ENCODE measurements around the gene RBM47.

The RBM47 gene

DNA sequence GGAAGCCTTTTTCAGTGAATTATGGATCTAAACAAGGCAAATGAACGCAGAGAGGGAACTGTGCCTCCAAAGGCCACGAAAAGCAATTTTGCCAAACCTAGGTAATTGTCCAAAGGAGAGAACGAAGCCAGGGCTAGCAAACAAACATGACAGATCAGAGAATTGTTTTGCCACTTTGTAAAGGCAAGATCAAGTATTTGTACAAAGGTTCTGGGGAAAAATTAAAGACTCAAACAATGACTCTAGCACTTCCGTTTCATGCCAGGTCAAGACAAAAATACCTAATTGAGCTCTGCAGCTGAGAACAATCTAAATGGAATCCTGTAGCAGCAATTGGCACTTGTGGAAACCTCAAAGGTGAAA is 8.5 kb downstream of the RBM47 start:
- TF ChIP-seq, protein P1, sequence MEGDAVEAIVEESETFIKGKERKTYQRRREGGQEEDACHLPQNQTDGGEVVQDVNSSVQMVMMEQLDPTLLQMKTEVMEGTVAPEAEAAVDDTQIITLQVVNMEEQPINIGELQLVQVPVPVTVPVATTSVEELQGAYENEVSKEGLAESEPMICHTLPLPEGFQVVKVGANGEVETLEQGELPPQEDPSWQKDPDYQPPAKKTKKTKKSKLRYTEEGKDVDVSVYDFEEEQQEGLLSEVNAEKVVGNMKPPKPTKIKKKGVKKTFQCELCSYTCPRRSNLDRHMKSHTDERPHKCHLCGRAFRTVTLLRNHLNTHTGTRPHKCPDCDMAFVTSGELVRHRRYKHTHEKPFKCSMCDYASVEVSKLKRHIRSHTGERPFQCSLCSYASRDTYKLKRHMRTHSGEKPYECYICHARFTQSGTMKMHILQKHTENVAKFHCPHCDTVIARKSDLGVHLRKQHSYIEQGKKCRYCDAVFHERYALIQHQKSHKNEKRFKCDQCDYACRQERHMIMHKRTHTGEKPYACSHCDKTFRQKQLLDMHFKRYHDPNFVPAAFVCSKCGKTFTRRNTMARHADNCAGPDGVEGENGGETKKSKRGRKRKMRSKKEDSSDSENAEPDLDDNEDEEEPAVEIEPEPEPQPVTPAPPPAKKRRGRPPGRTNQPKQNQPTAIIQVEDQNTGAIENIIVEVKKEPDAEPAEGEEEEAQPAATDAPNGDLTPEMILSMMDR (IDR thresholded peaks at IDR 0.05): no peak

DNA sequence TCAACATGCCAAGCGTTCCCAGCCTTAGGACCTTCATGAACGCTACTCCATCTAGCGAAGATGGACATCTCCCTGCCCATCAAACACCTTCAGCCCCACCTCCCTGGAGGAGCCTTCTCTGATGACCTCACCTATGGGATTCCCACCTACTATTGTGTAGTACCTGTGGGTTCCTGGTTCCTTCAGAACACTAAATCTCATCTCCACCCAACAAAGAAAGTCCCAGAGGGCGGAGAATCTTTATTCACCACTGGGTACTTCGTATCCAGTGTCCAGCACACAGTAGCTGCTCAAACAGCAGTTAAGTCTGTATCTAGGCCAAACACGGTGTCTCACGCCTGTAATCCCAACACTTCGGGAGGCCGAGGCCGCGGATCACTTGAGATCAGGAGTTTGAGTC is 10.1 kb downstream of the RBM47 start:
- TF ChIP-seq, protein P1 (IDR thresholded peaks at IDR 0.05): no peak

DNA sequence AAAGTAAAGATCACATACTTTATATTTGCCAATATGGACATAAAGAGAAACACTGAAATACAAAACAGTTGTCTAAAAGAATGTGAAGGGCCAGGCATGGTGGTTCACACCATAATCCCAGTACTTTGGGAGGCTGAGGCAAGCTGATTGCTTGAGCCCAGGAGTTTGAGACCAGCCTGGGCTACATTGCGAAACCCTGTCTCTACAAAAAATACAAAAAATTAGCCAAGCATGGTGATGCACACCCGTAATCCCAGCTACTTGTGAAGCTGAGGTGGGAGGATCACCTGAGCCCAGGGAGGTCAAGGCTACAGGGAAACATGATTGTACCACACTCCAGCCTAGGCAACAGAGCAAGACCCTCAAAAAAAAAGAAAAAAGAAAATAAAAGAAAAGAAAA is 11.8 kb downstream of the RBM47 start:
- TF ChIP-seq, protein P1 (IDR thresholded peaks at IDR 0.05): no peak

DNA sequence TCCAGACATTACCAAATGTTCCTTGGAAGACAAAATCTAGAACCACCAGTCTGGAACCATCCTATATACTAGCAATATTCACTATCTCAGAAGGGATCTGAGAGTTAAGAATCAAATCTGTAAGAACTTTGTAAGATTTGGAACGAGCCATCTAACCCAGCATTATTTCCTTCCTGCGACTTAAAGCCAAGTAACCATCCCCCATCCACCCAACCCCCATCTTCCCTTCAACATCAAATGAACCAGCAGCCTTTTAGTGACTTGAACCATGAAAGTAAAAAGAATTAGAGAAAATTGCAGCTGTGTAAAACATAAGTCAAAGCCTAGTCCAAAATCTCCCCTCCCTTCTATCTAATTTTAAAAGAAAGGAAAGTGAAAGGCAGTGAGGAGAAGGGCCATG is 15.6 kb downstream of the RBM47 start:
- TF ChIP-seq, protein P1 (IDR thresholded peaks at IDR 0.05): no peak

DNA sequence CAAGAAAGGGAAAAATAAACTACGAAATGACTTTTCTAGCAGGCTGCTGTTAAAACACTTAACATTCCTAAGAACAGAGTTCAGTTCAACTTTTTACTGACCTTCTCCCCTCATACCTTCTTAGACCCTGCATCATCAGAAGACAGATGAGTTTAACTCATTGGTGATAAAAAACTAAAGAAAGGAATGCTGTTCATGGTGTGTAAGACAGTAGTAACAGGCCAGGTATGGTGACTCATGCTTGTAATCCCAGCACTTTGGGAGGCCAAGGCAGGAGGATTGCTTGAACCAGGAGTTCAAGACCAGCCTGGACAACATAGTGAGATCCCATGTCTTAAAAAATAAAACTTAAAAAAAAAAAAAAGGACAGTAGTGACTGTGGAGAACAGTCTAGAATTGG is 16.2 kb downstream of the RBM47 start:
- TF ChIP-seq, protein P1 (IDR thresholded peaks at IDR 0.05): no peak

DNA sequence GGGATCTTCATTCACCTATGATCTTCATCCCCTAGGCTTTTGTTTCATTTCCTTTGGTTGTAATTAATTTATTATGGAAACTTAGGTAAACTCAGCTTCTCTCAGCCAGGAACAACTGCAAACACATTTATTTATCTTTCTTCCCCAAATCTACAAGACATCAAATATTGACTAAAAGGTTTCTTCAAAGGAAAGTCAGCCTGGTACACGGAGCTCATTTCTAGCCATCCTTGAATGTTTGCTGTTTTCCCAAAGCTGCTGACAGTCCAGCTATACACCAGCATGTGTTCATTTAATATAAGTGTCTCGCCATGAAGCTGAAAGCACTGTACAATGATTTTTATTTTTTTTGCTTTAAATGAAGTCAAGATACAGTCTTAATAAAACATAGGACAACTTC is 16.8 kb downstream of the RBM47 start:
- TF ChIP-seq, protein P1 (IDR thresholded peaks at IDR 0.05): no peak

DNA sequence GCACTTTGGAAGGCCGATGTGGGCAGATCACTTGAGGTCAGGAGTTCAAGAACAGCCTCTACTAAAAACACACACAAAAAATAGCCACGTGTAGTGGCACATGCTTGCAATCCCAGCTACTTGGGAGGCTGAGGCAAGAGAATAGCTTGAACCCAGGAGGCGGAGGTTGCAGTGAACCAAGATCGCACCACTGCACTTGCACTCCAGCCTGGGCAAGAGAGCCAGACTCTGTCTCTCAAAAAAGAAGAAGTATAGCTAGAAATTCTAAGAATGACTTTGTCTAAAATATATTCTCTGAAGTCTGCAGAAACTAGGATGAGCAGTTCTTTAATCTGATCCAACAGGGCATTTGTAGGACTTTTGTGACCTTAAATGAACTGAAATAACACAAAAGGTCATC is 17.4 kb downstream of the RBM47 start:
- TF ChIP-seq, protein P1 (IDR thresholded peaks at IDR 0.05): no peak

DNA sequence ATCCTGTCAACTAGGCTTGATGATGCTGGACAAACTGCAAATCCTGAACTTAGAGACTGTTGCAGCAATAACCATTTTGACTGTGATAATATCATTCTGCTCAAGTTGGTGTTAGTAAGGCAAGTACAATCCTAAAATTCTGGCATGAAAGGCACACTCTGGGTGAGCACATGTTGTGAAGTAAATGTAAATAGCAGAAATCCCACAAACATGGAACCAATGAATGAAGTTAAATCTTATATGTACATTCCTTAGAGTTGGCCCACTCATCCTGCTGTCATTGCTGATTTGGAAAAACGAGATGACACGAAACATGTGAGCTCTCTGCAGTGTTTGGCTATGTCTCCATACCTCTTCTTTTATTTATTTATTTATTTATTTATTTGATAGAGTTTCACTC is 21.0 kb downstream of the RBM47 start:
- TF ChIP-seq, protein P1 (IDR thresholded peaks at IDR 0.05): no peak

Data from LNCAP (cell line).